Fibroblast of pulmonary artery (primary cell): ENCODE results near the gene FGF16.
"Not testable (repeated sequence)": the region's sequence is repeated elsewhere in the genome, so short reads cannot be mapped to it uniquely, and the experiment has no call there.

ENCODE experiments used
- DNase-seq: peaks from one replicate; pipeline ENCODE4 v3.0.0-alpha.2; 2010; ENCODE audit warnings: low read depth
- H3K4me3 ChIP-seq: replicated peaks from 2 replicates; pipeline ENCODE4 v1.5.1; 2011; ENCODE audit warnings: low read depth, mild to moderate bottlenecking, control low read depth, low read length, moderate library complexity
- TF ChIP-seq, protein P1 (sequence below): IDR thresholded peaks from 2 replicates; pipeline ENCODE4 v1.5.1; 2011; ENCODE audit warnings: mild to moderate bottlenecking, control low read depth, low read length, inconsistent platforms; ENCODE audit errors: missing control alignments

The FGF16 gene

DNA sequence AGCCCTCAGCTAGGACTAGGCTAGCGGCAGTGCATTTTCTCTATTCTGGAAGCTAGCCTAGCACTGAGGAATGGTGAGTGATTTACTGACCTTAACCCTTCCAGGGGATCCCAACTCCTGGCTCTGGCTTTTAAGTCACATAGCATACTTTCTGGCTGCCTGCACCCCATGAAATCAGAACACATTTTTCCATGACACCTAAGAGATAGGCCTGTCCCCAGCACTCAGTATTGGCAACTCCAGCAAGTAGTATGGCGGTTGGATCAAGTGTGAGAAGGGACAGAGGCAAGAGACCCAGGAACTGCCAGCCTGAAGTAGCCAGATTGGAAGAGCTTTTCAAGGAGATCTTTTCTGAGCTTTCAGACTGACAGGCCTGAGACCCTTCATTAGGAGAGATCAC lies 8.2 kb downstream of the FGF16 start:
- DNase-seq = no peak
- TF ChIP-seq, protein P1, sequence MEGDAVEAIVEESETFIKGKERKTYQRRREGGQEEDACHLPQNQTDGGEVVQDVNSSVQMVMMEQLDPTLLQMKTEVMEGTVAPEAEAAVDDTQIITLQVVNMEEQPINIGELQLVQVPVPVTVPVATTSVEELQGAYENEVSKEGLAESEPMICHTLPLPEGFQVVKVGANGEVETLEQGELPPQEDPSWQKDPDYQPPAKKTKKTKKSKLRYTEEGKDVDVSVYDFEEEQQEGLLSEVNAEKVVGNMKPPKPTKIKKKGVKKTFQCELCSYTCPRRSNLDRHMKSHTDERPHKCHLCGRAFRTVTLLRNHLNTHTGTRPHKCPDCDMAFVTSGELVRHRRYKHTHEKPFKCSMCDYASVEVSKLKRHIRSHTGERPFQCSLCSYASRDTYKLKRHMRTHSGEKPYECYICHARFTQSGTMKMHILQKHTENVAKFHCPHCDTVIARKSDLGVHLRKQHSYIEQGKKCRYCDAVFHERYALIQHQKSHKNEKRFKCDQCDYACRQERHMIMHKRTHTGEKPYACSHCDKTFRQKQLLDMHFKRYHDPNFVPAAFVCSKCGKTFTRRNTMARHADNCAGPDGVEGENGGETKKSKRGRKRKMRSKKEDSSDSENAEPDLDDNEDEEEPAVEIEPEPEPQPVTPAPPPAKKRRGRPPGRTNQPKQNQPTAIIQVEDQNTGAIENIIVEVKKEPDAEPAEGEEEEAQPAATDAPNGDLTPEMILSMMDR = no peak
- H3K4me3 ChIP-seq = no peak overlapping the region

DNA sequence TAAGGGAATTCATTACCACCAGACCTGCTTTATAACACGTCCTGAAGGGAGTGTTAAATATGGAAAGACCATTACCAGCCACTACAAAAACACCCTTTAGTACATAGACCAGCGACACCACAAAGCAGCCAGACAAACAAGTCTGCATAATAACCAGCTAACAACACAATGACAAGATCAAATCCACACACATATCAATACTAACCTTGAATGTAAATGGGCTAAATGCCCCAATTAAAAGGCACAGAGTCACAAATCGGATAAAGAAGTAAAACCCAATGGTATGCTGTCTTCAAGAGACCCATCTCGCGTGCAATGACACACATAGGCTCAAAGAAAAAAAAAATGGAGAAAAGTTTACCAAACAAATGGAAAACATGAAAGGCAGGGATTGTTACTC lies 36.9 kb downstream of the FGF16 start:
- H3K4me3 ChIP-seq = no peak overlapping the region
- TF ChIP-seq, protein P1 = no peak
- no peak for DNase-seq

DNA sequence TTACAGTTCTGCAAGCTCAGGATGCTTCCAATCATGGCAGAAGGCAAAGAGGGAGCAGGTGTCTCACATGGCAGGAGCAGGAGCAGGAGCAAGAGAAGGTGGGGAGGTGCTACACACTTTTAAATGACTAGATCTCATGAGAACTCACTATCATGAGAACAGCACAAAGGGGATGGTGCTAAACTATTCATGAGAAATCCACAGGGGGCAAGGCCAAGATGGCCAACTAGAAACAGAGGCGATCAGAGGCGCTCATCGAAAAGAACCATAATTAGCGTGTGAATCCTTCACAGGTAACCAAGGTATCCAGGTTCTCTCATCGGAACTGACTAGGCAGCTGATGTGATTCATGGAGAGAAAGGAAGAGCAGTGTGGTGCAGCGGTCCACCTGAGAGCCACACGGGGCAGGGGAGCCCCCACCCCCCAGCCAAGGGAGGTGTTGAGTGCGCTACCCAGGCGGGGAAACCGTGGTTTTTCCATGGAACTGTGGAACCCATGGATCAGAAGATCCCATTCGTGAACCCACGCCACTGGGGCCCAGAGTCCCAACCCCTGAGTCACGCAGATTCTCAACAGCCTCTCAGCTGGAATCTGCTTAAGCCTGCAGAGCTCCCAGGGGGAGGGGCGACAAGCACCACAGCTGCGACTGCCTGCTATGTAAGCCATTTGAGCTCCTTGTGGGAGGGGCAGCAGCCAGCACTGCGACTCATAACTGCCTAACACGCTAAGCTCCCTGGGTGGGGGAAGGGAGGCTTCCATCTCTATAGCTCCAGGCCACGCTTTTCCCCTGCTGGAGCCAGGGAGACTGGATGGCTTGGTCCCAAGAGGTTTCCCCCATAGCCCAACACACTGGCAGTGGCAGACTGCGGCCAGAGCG lies 46.7 kb downstream of the FGF16 start:
- H3K4me3 ChIP-seq = no peak overlapping the region
- TF ChIP-seq, protein P1 = no peak
- peak; percentile 39 for DNase-seq

DNA sequence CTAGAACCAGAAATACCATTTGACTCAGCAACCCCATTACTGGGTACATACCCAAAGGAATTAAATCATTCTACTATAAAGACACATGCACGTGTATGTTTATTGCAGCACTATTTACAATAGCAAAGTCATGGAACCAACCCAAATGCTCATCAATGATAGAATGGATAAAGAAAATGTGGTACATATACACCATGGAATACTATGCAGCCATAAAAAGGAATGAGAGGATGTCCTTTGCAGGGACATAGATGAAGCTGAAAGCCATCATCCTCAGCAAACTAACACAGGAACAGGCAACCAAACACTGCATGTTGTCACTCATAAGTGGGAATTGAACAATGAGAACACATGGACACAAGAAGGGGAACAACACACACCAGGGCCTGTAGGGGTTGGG lies 53.0 kb downstream of the FGF16 start:
- not testable (repeated sequence) for H3K4me3 ChIP-seq, DNase-seq

DNA sequence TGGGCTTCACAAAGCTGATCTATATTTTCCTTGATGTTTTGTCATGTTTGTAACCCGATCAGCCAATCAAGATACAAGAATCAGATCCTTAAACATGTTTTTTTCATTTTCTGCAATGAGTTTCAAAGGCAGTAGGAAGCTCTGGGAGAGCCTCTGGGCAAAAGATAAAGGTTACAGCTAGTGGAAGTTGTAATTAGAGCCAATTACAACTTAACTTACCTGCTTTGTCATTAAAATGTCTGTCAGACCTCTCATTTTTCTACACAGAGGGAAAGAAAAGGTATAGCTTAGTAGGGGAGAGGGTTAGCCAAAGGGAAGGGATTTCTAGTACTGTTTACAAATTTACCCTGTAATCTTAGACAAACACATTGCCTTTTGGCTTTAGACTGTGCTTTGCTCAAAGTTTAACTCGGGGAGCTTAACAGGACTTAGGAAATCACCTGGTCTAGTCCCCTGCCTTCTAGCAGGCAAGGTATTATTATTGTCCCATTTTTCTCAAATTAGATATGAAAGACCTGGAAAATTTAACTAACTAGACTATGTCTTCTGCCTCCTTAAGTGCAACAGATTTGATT lies 55.8 kb downstream of the FGF16 start:
- no peak for DNase-seq
- no peak overlapping the region for H3K4me3 ChIP-seq
- TF ChIP-seq, protein P1 = no peak

DNA sequence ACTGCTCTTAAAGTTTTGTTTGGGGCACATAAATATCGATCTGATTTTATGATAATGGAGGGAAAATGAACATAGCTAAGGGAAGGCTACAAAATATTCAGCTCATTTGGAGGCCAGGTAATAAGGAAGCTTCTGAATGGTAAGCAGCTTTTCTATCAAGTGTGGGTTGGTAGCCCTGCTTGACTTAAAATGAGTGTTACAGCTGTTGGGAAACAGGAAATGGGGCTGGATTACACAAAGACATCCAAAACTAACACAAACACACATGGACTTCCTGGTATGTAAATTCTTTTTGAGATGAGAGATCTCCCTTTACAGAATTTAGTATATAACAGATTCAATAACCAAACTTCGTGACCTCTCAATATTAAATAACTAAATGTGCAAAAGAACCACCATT lies 58.0 kb downstream of the FGF16 start:
- TF ChIP-seq, protein P1 = no peak
- peak; percentile 73 for DNase-seq
- H3K4me3 ChIP-seq = no peak overlapping the region
